CD4-positive, CD25-positive, alpha-beta regulatory T cell (primary cell): ENCODE measurements around the gene TMC7. TPM values are rescaled to one million over a fixed set of nuclear protein-coding genes. Genes with fewer than 3 reads are reported as not detected.

Experiments used
- ATAC-seq, 2 donors: fragments of 150-1000 bp; cut with Tn5 transposase; one replicate each; pipeline ENCODE4 v1.10.0; 2021; ENCODE audit warnings: low read depth in 2 of 2, moderate number of reproducible peaks in 2 of 2, moderate library complexity in 1 of 2
- DNase-seq, 3 donors: peaks; one replicate each; pipeline versions ENCODE4 v3.0.0 to v3.0.0-alpha.2; 2012 to 2022; ENCODE audit warnings: mixed read lengths in 1 of 3
- H3K27ac ChIP-seq: one replicate; pipeline ENCODE4 v1.7.0; 2013; ENCODE audit warnings: mild to moderate bottlenecking, low read length; ENCODE audit not compliant: insufficient read depth, poor library complexity, severe bottlenecking
- H3K27me3 ChIP-seq: one replicate; pipeline ENCODE4 v1.7.0; 2013; ENCODE audit warnings: low read length; ENCODE audit not compliant: control insufficient read depth, insufficient read depth
- H3K36me3 ChIP-seq: one replicate; pipeline ENCODE4 v1.7.0; 2013; ENCODE audit warnings: mild to moderate bottlenecking, low read length, moderate library complexity; ENCODE audit not compliant: control insufficient read depth, insufficient read depth
- H3K4me1 ChIP-seq: 2 replicates; pipeline ENCODE4 v1.7.0; 2013; ENCODE audit warnings: mild to moderate bottlenecking, low read length; ENCODE audit not compliant: insufficient read depth, control insufficient read depth, poor library complexity, severe bottlenecking
- H3K4me3 ChIP-seq: one replicate; pipeline ENCODE4 v1.7.0; 2013; ENCODE audit warnings: low read depth, mild to moderate bottlenecking, low read length, moderate library complexity
- H3K9me3 ChIP-seq, 2 experiments: 1 replicate in 1 of 2; 2 replicates in 1 of 2; pipeline ENCODE4 v1.7.0; 2013; ENCODE audit warnings: low read length in 2 of 2, mild to moderate bottlenecking in 1 of 2, moderate library complexity in 1 of 2; ENCODE audit not compliant: control insufficient read depth in 2 of 2
- H3K27ac Mint-ChIP-seq, 3 donors: one replicate each; pipeline ENCODE4 v1.8.0; 2020 to 2022; ENCODE audit warnings: mild to moderate bottlenecking in 3 of 3, mixed read lengths in 3 of 3, moderate library complexity in 2 of 3
- H3K27me3 Mint-ChIP-seq: one replicate; pipeline ENCODE4 v1.8.0; 2022; ENCODE audit warnings: mild to moderate bottlenecking, mixed read lengths
- H3K36me3 Mint-ChIP-seq: one replicate; pipeline ENCODE4 v1.8.0; 2020; ENCODE audit warnings: mixed read lengths
- H3K4me1 Mint-ChIP-seq, 4 donors: one replicate each; pipeline ENCODE4 v1.8.0; 2020 to 2022; ENCODE audit warnings: mixed read lengths in 4 of 4, mild to moderate bottlenecking in 1 of 4
- H3K4me3 Mint-ChIP-seq, 4 donors: one replicate each; pipeline ENCODE4 v1.8.0; 2020 to 2022; ENCODE audit warnings: mild to moderate bottlenecking in 4 of 4, mixed read lengths in 4 of 4, moderate library complexity in 3 of 4
- H3K9me3 Mint-ChIP-seq, 7 donors: one replicate each; pipeline ENCODE4 v1.8.0; 2020 to 2022; ENCODE audit warnings: mixed read lengths in 7 of 7, mild to moderate bottlenecking in 3 of 7, moderate library complexity in 2 of 7
- polyA plus RNA-seq, 4 donors: library from polyadenylated mRNA; unstranded; fragments of 300-500 nt; fragmentation: Illumina TruSeq; gene quantifications; one replicate each; pipeline ENCODE4 v1.2.3, GENCODE V29; 2021
- total RNA-seq: library from RNA; stranded (reverse); gene quantifications from one replicate; pipeline ENCODE4 v1.2.3, GENCODE V29; 2022

The TMC7 gene
- total and polyA plus RNA-seq, 5 donors from 2014 or later: 0.10 TPM; not detected in 4

- no peak overlapping the region for H3K27ac Mint-ChIP-seq
These were observed 30.7 kb downstream of the TMC7 start for GRCh38 chr16:19014461-19014860.

GRCh38 chr16:19017179-19017578 lies 33.4 kb downstream of the TMC7 start:
- Histone ChIP-seq H3K27ac (no peak overlapping the region), H3K4me1 (no peaks in the 10 kb centered on the region), H3K27me3 (no peaks in the 10 kb centered on the region), H3K9me3 (no peaks in the 10 kb centered on the region), H3K36me3 (no peaks in the 10 kb centered on the region), H3K4me3 (no peak overlapping the region)
- peaks cover 4% of the 10 kb centered on the region for H3K27me3 Mint-ChIP-seq
- no peak for ATAC-seq
- H3K9me3 Mint-ChIP-seq: no peaks in the 10 kb centered on the region
- no peak for DNase-seq
- no peak overlapping the region for H3K4me3 Mint-ChIP-seq
- H3K4me1 Mint-ChIP-seq: no peaks in the 10 kb centered on the region
- no peaks in the 10 kb centered on the region for H3K36me3 Mint-ChIP-seq
- H3K27ac Mint-ChIP-seq: no peak overlapping the region

More at GRCh38 chr16:19014461-19014860, 30.7 kb downstream of the TMC7 start:
- H3K27ac ChIP-seq: no peak overlapping the region
- Mint-ChIP-seq H3K4me1 (no peaks in the 10 kb centered on the region), H3K4me3 (no peak overlapping the region), H3K36me3 (no peaks in the 10 kb centered on the region), H3K27me3 (peaks cover 4% of the 10 kb centered on the region), H3K9me3 (no peaks in the 10 kb centered on the region)
- no peak for DNase-seq
- no peaks in the 10 kb centered on the region for H3K36me3 ChIP-seq
- H3K4me1 ChIP-seq: no peaks in the 10 kb centered on the region
- no peak for ATAC-seq
- peaks cover 0 to 5% of the 10 kb centered on the region in 2 experiments for H3K9me3 ChIP-seq
- no peak overlapping the region for H3K4me3 ChIP-seq
- no peaks in the 10 kb centered on the region for H3K27me3 ChIP-seq

GRCh38 chr16:19020689-19021088 lies 37.0 kb downstream of the TMC7 start:
- Histone ChIP-seq H3K4me1 (no peaks in the 10 kb centered on the region), H3K27ac (no peak overlapping the region), H3K36me3 (no peaks in the 10 kb centered on the region), H3K4me3 (no peak overlapping the region), H3K27me3 (no peaks in the 10 kb centered on the region), H3K9me3 (no peaks in the 10 kb centered on the region)
- Mint-ChIP-seq H3K27me3 (peaks cover 4% of the 10 kb centered on the region), H3K4me1 (no peaks in the 10 kb centered on the region), H3K9me3 (no peaks in the 10 kb centered on the region), H3K4me3 (no peak overlapping the region), H3K36me3 (no peaks in the 10 kb centered on the region), H3K27ac (no peak overlapping the region)
- ATAC-seq: no peak
- DNase-seq: no peak

GRCh38 chr16:19021747-19022146 lies 38.0 kb downstream of the TMC7 start:
- DNase-seq (no peak), ATAC-seq (no peak)
- Mint-ChIP-seq H3K27ac (no peak overlapping the region), H3K9me3 (no peaks in the 10 kb centered on the region), H3K4me1 (no peaks in the 10 kb centered on the region), H3K27me3 (no peaks in the 10 kb centered on the region), H3K36me3 (no peaks in the 10 kb centered on the region), H3K4me3 (no peak overlapping the region)
- no peaks in the 10 kb centered on the region for H3K9me3 ChIP-seq
- no peak overlapping the region for H3K4me3 ChIP-seq
- H3K36me3 ChIP-seq: no peaks in the 10 kb centered on the region
- H3K4me1 ChIP-seq: no peaks in the 10 kb centered on the region
- no peak overlapping the region for H3K27ac ChIP-seq
- H3K27me3 ChIP-seq: no peaks in the 10 kb centered on the region

GRCh38 chr16:19027416-19027815 lies 43.7 kb downstream of the TMC7 start:
- ATAC-seq: no peak
- H3K27me3 ChIP-seq: no peaks in the 10 kb centered on the region

GRCh38 chr16:19029980-19030379 lies 46.2 kb downstream of the TMC7 start:
- Mint-ChIP-seq H3K27ac (no peak overlapping the region), H3K9me3 (peaks cover 0 to 3% (median 0%) of the 10 kb centered on the region in 7 donors), H3K4me3 (no peak overlapping the region), H3K27me3 (peaks cover 7% of the 10 kb centered on the region), H3K4me1 (no peaks in the 10 kb centered on the region), H3K36me3 (no peaks in the 10 kb centered on the region)
- Histone ChIP-seq H3K27me3 (no peaks in the 10 kb centered on the region), H3K9me3 (no peaks in the 10 kb centered on the region), H3K36me3 (no peaks in the 10 kb centered on the region), H3K4me1 (no peaks in the 10 kb centered on the region), H3K27ac (no peak overlapping the region), H3K4me3 (no peak overlapping the region)
- DNase-seq (no peak), ATAC-seq (no peak)

More at GRCh38 chr16:19027416-19027815, 43.7 kb downstream of the TMC7 start:
- H3K27ac ChIP-seq: no peak overlapping the region
- no peaks in the 10 kb centered on the region for H3K9me3 ChIP-seq
- no peaks in the 10 kb centered on the region for H3K4me1 ChIP-seq
- Mint-ChIP-seq H3K9me3 (no peaks in the 10 kb centered on the region), H3K27me3 (peaks cover 7% of the 10 kb centered on the region), H3K4me1 (no peaks in the 10 kb centered on the region), H3K4me3 (no peak overlapping the region), H3K36me3 (no peaks in the 10 kb centered on the region), H3K27ac (no peak overlapping the region)
- H3K36me3 ChIP-seq: no peaks in the 10 kb centered on the region
- no peak for DNase-seq
- H3K4me3 ChIP-seq: no peak overlapping the region

- H3K36me3 Mint-ChIP-seq: no peaks in the 10 kb centered on the region
- H3K27ac ChIP-seq: no peak overlapping the region
- no peaks in the 10 kb centered on the region for H3K27me3 ChIP-seq
- H3K4me1 ChIP-seq: no peaks in the 10 kb centered on the region
- ATAC-seq (no peak), DNase-seq (no peak)
- H3K4me1 Mint-ChIP-seq: no peaks in the 10 kb centered on the region
- H3K4me3 ChIP-seq: no peak overlapping the region
- no peak overlapping the region for H3K27ac Mint-ChIP-seq
- H3K36me3 ChIP-seq: no peaks in the 10 kb centered on the region
- H3K9me3 ChIP-seq: no peaks in the 10 kb centered on the region
- H3K4me3 Mint-ChIP-seq: no peak overlapping the region
- peaks cover 0 to 8% (median 0%) of the 10 kb centered on the region in 7 donors for H3K9me3 Mint-ChIP-seq
- H3K27me3 Mint-ChIP-seq: peaks cover 7% of the 10 kb centered on the region
These were observed 48.0 kb downstream of the TMC7 start for GRCh38 chr16:19031738-19032137.

GRCh38 chr16:19033761-19034160 lies 50.0 kb downstream of the TMC7 start:
- Histone ChIP-seq H3K27ac (no peak overlapping the region), H3K4me1 (no peaks in the 10 kb centered on the region), H3K4me3 (no peak overlapping the region), H3K27me3 (no peaks in the 10 kb centered on the region), H3K36me3 (no peaks in the 10 kb centered on the region), H3K9me3 (no peaks in the 10 kb centered on the region)
- peaks cover 0 to 10% (median 0%) of the 10 kb centered on the region in 7 donors for H3K9me3 Mint-ChIP-seq
- peaks cover 7% of the 10 kb centered on the region for H3K27me3 Mint-ChIP-seq
- H3K4me3 Mint-ChIP-seq: no peak overlapping the region
- H3K36me3 Mint-ChIP-seq: no peaks in the 10 kb centered on the region
- DNase-seq: no peak
- no peak overlapping the region for H3K27ac Mint-ChIP-seq
- no peak for ATAC-seq
- H3K4me1 Mint-ChIP-seq: no peaks in the 10 kb centered on the region
